Gastroesophageal sphincter (tissue), 4 donors: ENCODE measurements around the gene PROCA1. TPM values are rescaled to one million over a fixed set of nuclear protein-coding genes. Genes with fewer than 3 reads are reported as not detected.
"Not testable (repeated sequence)": the region's sequence is repeated elsewhere in the genome, so short reads cannot be mapped to it uniquely, and the experiment has no call there.

Source experiments
- ATAC-seq: fragments of 150-250 bp; one replicate; pipeline ENCODE4 v1.9.1; 2016; ENCODE audit warnings: mild to moderate bottlenecking, moderate library complexity
- H3K27ac ChIP-seq, 4 donors: fragments of 200-600 bp; sonication (generic) in 3 of 4; 1 replicate in 3 of 4; 2 replicates in 1 of 4; pipeline ENCODE4 v1.5.1; 2016 to 2019
- H3K27me3 ChIP-seq: fragments of 200-600 bp; sonication (generic); one replicate; pipeline ENCODE4 v1.5.1; 2019
- H3K36me3 ChIP-seq, 2 donors: fragments of 200-600 bp; sonication (generic); one replicate each; pipeline ENCODE4 v1.5.1; 2019; ENCODE audit warnings: control low read depth in 1 of 2
- H3K4me1 ChIP-seq, 3 donors: fragments of 200-600 bp; sonication (generic); 1 replicate in 2 of 3; 2 replicates in 1 of 3; pipeline ENCODE4 v1.5.1; 2016 to 2019; ENCODE audit warnings: control low read depth in 2 of 3
- H3K4me3 ChIP-seq, 2 donors: fragments of 200-600 bp; sonication (generic); one replicate each; pipeline ENCODE4 v1.5.1; 2019; ENCODE audit warnings: mild to moderate bottlenecking in 1 of 2, moderate library complexity in 1 of 2
- H3K9me3 ChIP-seq, 3 donors: fragments of 200-600 bp; sonication (generic); one replicate each; pipeline ENCODE4 v1.5.1; 2017 to 2019; ENCODE audit warnings: control low read depth in 2 of 3
- EP300 ChIP-seq: sonication (generic); formaldehyde crosslinking; IDR thresholded peaks from one replicate; pipeline ENCODE4 v1.6.1; 2017; ENCODE audit warnings: antibody characterized with exemption, mild to moderate bottlenecking
- POLR2A ChIP-seq, 2 donors: fragments of 450-650 bp; IDR thresholded peaks; one replicate each; pipeline ENCODE4 v1.6.1; 2017; ENCODE audit warnings: antibody characterized with exemption in 2 of 2, mild to moderate bottlenecking in 2 of 2, moderate library complexity in 1 of 2
- POLR2AphosphoS5 ChIP-seq: sonication (generic); formaldehyde crosslinking; IDR thresholded peaks from one replicate; pipeline ENCODE4 v1.6.1; 2017; ENCODE audit warnings: antibody characterized with exemption
- whole genome bisulfite sequencing, 2 donors: methylation state at CpG; one replicate each; pipeline ENCODE4 v1.1.5; 2018; ENCODE audit warnings: low coverage in 1 of 2; 5-methylcytosine and 5-hydroxymethylcytosine counted together
- total RNA-seq, 4 donors: library from RNA; depleted of rRNA; stranded (reverse); fragments of >200 nt; gene quantifications; one replicate each; pipeline ENCODE4 v1.1.0, GENCODE V29; 2016
- TF ChIP-seq, protein P1 (sequence below), 4 experiments: fragments of 200-600 bp in 2 of 4; fragments of 450-650 bp in 2 of 4; sonication (generic) in 1 of 4; IDR thresholded peaks; one replicate each; pipeline ENCODE4 v1.5.1; 2017 to 2019; ENCODE audit warnings: antibody characterized with exemption in 4 of 4, mild to moderate bottlenecking in 2 of 4, moderate library complexity in 2 of 4

PROCA1 gene
- total RNA-seq, 4 donors from 2014 or later = 0.40 to 1.9 (median 1.1) TPM; not detected in 1

DNA sequence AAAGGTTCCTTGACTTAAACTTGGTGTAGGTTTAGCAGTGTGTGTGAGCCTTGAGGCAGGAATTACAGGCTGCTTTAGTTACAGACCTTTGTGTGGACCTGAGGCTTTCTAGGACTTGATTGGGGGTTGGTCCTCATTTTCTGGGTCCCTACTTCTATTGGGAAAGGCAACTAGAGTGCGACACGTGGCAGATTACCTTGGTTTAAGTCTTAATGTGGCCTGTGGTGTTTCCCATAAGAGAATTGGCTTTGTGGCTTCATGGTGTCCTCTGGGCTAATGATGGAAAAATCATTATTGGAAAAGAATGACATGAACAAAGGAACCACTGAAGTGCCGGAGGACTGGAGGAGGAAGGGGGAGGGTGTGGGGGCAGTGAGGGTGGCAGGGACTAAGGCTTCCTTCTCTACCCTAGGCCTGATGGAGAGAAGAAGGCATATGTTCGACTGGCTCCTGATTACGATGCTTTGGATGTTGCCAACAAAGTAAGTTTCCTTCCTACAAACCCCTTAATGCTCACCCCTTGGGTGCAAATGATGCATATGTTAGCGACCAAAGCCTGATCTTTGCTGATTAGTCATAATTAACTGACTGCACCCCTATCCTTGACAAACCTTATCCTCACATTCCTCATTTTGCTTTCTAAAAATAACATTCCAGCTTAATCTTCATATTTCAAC, 11.6 kb upstream of the PROCA1 start:
- Histone ChIP-seq H3K27me3 (no peaks in the 10 kb centered on the region), H3K9me3 (no peaks in the 10 kb centered on the region), H3K36me3 (peaks cover 0 to 39% of the 10 kb centered on the region in 2 donors), H3K4me3 (no peak overlapping the region), H3K27ac (no peak overlapping the region), H3K4me1 (peaks cover 4 to 82% (median 44%) of the 10 kb centered on the region in 3 donors)
- 49 to 71% methylated on average over 3 to 5 of the region's 6 CpGs for WGBS, 2 donors
- no peak for ATAC-seq
- TF ChIP-seq POLR2A (IDR thresholded peaks at IDR 0.05) (no peak), POLR2AphosphoS5 (no peak), EP300 (no peak)
- TF ChIP-seq, protein P1, sequence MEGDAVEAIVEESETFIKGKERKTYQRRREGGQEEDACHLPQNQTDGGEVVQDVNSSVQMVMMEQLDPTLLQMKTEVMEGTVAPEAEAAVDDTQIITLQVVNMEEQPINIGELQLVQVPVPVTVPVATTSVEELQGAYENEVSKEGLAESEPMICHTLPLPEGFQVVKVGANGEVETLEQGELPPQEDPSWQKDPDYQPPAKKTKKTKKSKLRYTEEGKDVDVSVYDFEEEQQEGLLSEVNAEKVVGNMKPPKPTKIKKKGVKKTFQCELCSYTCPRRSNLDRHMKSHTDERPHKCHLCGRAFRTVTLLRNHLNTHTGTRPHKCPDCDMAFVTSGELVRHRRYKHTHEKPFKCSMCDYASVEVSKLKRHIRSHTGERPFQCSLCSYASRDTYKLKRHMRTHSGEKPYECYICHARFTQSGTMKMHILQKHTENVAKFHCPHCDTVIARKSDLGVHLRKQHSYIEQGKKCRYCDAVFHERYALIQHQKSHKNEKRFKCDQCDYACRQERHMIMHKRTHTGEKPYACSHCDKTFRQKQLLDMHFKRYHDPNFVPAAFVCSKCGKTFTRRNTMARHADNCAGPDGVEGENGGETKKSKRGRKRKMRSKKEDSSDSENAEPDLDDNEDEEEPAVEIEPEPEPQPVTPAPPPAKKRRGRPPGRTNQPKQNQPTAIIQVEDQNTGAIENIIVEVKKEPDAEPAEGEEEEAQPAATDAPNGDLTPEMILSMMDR (IDR thresholded peaks at IDR 0.05) = no peak

DNA sequence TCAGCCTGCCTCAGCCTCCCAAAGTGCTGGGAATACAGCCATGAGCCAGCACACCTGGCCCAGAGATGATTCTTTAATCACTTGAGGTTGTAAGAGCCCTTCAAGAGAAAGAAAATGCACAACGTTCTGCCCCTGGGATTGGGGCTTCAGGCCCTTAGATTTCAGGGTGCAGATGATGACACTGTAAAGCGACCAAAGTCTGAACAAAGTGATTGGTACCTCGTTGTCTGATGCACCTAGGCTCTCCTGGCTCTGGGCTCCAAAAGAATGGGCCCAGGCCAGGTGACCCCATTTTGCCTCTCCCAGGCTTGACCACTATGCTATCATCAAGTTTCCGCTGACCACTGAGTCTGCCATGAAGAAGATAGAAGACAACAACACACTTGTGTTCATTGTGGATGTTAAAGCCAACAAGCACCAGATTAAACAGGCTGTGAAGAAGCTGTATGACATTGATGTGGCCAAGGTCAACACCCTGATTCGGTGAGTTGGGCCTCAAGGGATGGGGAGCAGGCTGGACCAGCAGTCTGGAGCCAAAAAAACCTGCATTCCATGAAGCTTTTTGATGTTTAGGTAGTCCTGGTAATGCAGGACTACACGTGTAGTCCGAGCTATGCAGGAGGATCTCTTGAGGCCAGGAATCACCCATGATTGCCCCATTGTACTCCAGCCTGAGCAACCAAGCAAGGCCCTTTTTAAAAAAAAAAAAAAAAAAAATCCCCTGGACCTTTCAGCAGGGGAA, 10.9 kb upstream of the PROCA1 start:
- H3K4me1 ChIP-seq = peaks cover 4 to 82% (median 42%) of the 10 kb centered on the region in 3 donors
- H3K4me3 ChIP-seq = no peak overlapping the region
- H3K27me3 ChIP-seq = no peaks in the 10 kb centered on the region
- ATAC-seq = no peak
- WGBS, 2 donors = 38 to 44% methylated on average over 2 to 3 of the region's 7 CpGs
- H3K9me3 ChIP-seq = no peaks in the 10 kb centered on the region
- no peak overlapping the region for H3K27ac ChIP-seq
- TF ChIP-seq, protein P1 (IDR thresholded peaks at IDR 0.05) = no peak
- TF ChIP-seq POLR2AphosphoS5 (no peak), EP300 (no peak), POLR2A (IDR thresholded peaks at IDR 0.05) (no peak)
- peaks cover 0 to 39% of the 10 kb centered on the region in 2 donors for H3K36me3 ChIP-seq

DNA sequence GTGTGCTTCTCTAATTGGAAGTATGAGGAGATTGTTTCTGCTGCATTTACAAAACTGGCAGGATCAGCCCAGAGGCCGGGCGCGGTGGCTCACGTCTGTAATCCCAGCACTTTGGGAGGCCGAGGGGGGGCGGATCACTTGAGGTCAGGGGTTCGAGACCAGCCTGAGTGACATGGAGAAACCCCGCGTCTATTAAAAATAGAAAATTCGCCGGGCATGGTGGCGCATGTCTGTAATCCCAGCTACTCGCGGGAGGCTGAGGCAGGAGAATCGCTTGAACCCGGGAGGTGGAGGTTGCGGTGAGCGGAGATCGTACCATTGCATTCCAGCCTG, 9.3 kb upstream of the PROCA1 start:
- Histone ChIP-seq H3K4me1 (peaks cover 4 to 80% (median 44%) of the 10 kb centered on the region in 3 donors), H3K36me3 (peaks cover 0 to 40% of the 10 kb centered on the region in 2 donors), H3K4me3 (peak overlapping the region; percentile 83 to 89), H3K27ac (peak overlapping the region in 2 of 4 donors; percentile 93)
- 37 to 64% methylated on average over 11 to 14 of the region's 19 CpGs for WGBS, 2 donors
- H3K9me3 ChIP-seq, ATAC-seq, H3K27me3 ChIP-seq: not testable (repeated sequence)

DNA sequence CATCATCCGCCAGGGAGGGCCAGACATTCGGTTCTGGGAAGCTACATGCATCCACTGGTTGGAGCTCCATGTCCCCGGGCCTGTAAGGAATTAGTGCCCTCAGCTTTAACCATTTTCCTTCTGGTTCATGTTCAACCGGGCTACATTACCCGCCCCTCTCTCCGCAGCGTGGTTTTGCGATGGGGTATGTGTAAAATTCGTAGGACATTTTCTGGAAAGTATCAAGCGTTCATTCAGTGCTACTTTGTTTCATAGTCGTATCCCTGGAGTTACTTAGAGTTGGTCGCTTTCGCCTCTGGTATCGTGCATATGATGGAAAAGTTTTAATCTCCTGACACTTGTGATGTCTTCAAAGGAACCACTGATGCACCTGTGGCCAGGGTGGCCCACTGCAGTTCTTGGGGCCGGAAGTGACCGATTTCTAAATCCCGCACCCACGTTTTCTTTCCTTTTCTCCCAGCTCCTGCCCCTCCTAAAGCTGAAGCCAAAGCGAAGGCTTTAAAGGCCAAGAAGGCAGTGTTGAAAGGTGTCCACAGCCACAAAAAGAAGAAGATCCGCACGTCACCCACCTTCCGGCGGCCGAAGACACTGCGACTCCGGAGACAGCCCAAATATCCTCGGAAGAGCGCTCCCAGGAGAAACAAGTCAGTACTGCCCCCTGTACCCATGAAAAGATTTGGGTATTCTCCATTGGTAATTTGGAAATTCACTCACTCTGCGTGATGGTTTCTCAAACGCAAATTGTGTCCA, 8.7 kb upstream of the PROCA1 start:
- 0 to 2% methylated on average over 7 to 12 of the region's 30 CpGs for WGBS, 2 donors
- peaks cover 4 to 80% (median 40%) of the 10 kb centered on the region in 3 donors for H3K4me1 ChIP-seq
- no peak for ATAC-seq
- peak overlapping the region; percentile 40 to 95 (median 93) for H3K27ac ChIP-seq
- H3K36me3 ChIP-seq = peaks cover 0 to 46% of the 10 kb centered on the region in 2 donors
- H3K9me3 ChIP-seq = no peaks in the 10 kb centered on the region
- no peak for TF ChIP-seq POLR2AphosphoS5
- TF ChIP-seq EP300 = no peak
- TF ChIP-seq POLR2A (IDR thresholded peaks at IDR 0.05) = no peak
- TF ChIP-seq, protein P1 (IDR thresholded peaks at IDR 0.05) = no peak
- no peaks in the 10 kb centered on the region for H3K27me3 ChIP-seq
- peak overlapping the region; percentile 83 to 89 for H3K4me3 ChIP-seq

DNA sequence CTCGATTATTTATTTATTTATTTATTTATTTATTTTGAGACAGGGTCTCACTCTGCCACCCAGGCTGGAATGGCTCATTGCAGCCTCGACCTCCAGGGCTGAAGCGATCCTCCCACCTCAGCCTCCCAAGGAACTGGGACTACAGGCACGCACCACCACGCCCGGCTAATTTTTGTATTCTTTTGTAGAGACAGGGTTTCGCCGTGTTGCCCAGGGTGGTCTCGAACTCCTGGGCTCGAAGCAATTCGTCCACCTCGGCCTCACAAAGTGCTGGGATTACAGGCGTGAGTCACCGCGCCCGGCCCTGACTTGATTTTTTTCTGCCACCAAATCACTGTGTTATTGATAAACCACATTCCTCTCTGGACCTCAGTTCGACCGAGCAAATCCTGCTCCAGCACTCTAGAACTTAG, 7.3 kb upstream of the PROCA1 start:
- 27 to 50% methylated on average over 6 to 17 of the region's 18 CpGs for WGBS, 2 donors
- peak overlapping the region; percentile 78 to 95 (median 93) for H3K27ac ChIP-seq
- ATAC-seq = no peak
- H3K36me3 ChIP-seq = peaks cover 0 to 50% of the 10 kb centered on the region in 2 donors
- TF ChIP-seq POLR2A (IDR thresholded peaks at IDR 0.05) (no peak), POLR2AphosphoS5 (no peak), EP300 (no peak)
- TF ChIP-seq, protein P1 (IDR thresholded peaks at IDR 0.05) = no peak
- peak overlapping the region; percentile 83 to 89 for H3K4me3 ChIP-seq
- H3K9me3 ChIP-seq = no peaks in the 10 kb centered on the region
- H3K4me1 ChIP-seq = peaks cover 4 to 72% (median 37%) of the 10 kb centered on the region in 3 donors
- H3K27me3 ChIP-seq = no peaks in the 10 kb centered on the region
